ENCODE data around the gene IZUMO4.

Gene IZUMO4

GRCh38 chr19:2119921-2120785 lies 23.4 kb downstream of the IZUMO4 start:
- no peak for TF ChIP-seq CTCF (IDR thresholded peaks at IDR 0.05; ENCODE audit: low read depth, low read length)
- DNase-seq (ENCODE audit: extremely low read depth, low read depth): no peak

GRCh38 chr19:2120821-2121220 lies 24.1 kb downstream of the IZUMO4 start:
- TF ChIP-seq CTCF (IDR thresholded peaks at IDR 0.05; ENCODE audit: low read depth, low read length): no peak
- no peak for DNase-seq (ENCODE audit: extremely low read depth, low read depth)

- TF ChIP-seq CTCF (IDR thresholded peaks at IDR 0.05; ENCODE audit: low read depth, low read length): no peak
- no peak for DNase-seq (ENCODE audit: extremely low read depth, low read depth)
Measured at GRCh38 chr19:2121416-2122051, 24.8 kb downstream of the IZUMO4 start.

- no peak for DNase-seq (ENCODE audit: extremely low read depth, low read depth)
- TF ChIP-seq CTCF (IDR thresholded peaks at IDR 0.05; ENCODE audit: low read depth, low read length): no peak
Measured at GRCh38 chr19:2122251-2122650, 25.5 kb downstream of the IZUMO4 start.

GRCh38 chr19:2122982-2123381 lies 26.3 kb downstream of the IZUMO4 start:
- no peak for TF ChIP-seq CTCF (IDR thresholded peaks at IDR 0.05; ENCODE audit: low read depth, low read length)

GRCh38 chr19:2123682-2124387 lies 27.1 kb downstream of the IZUMO4 start:
- DNase-seq (ENCODE audit: extremely low read depth, low read depth): no peak
- TF ChIP-seq CTCF (IDR thresholded peaks at IDR 0.05; ENCODE audit: low read depth, low read length): no peak

More at GRCh38 chr19:2122982-2123381, 26.3 kb downstream of the IZUMO4 start:
- no peak for DNase-seq (ENCODE audit: extremely low read depth, low read depth)
